NOMO-1 treated with DMSO at 0.1 percent for 48 hours (cell line): ENCODE results near the gene SH2D3C.

Experiments used
- DNase-seq: peaks from one replicate; lab custom pipeline; 2025; ENCODE audit not compliant: unreplicated experiment; lab: John Stamatoyannopoulos, UW

The SH2D3C gene

GRCh38 chr9:127700594-127701255 is 77.7 kb downstream of the SH2D3C start:
- DNase-seq = no peak

DNA sequence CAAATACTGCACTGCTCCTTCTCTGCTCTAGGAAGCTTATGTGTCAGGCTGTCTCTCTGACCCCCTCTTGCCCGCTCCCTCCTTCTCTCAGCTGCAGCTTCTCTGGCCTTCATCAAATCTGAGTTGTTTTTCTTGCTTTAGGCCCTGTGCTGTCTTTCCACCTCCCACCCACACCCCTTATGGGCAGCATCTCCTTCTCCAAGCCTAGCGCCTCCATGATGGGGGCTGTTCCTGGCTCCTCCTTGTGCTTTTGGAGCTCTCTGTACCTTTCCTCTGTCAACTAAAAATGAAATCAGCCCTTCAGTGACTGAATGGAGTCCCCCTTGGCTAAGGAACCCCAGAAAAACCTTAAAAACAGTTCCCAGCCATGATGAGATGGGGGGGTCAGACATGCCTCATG is 78.3 kb downstream of the SH2D3C start:
- DNase-seq = no peak

- peak; percentile 84 for DNase-seq
These were observed 79.3 kb downstream of the SH2D3C start for GRCh38 chr9:127698985-127699670.

- no peak for DNase-seq
These were observed 80.1 kb downstream of the SH2D3C start for GRCh38 chr9:127698386-127698785.

DNA sequence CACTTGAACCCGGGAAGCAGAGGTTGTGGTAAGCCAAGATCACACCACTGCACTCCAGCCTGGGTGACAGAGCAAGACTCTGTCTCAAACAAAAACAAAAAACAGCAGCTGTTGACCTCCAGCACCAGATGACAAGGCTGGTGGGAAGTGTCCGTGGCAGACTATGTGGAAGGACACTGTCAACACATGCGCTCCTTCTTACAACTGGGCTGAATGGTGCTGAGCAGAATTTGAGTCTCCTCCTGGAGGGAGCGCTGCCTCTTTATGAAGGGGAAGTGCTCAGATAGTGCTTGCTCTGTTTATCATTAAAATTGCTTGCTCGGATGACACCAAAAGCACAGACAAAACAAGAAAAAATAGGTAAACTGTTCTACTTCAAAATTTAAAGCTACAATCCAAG is 80.9 kb downstream of the SH2D3C start:
- DNase-seq = no peak

DNA sequence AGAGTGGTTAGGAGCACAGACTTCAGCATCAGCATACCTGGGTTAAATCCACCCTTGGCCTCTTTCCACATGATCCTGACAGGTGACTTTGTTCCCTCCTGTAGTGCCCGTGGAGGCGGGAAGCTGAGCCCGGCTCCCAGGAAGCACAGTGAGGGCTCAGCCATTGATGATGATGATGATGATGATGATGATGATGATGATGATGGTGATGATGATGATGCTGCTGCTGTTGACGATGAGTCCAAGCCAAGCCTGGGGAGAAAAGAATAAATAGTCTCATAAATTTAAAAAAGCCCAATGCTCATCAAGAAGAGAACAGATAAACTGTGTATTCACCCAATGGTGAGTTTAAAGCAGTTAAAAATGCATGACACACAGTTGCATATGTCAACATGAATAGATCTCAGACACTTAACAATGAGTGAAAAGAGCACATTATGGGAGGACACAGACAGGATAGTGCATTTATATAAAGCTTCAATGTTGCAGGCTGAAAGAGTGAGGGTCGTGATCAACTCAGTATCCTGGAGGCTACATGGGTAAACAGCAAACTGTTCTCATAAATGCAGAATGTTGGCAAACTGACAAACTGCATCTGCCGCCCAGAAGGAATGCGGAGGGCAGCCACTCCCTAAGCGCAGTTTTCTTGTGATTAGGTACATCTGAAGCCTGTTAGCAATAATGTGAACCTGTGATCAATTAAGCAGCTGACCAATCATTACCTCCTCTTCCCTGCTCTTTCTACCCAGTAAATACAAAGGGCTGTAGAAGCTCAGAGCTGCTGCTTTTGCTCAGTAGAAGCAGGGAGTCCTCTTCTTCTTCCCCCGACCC is 83.4 kb downstream of the SH2D3C start:
- no peak for DNase-seq

DNA sequence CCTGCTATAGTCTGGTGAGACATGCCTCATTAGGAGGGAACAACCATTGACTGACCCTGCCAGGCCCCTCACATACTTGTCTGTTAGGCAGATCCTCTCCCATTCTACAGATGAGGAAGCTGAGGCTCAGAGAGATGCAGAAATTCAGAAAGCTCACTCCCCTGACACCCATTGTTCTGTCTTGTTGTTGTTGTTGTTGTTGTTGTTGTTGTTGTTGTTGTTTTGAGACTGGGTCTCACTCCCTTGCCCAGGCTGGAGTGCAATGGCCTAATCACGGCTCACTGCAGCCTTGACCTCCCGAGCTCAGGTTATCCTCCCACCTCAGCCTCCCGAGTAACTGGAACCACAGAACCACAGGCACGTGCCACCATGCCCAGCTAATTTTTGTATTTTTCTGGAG is 84.8 kb downstream of the SH2D3C start:
- DNase-seq = no peak

DNA sequence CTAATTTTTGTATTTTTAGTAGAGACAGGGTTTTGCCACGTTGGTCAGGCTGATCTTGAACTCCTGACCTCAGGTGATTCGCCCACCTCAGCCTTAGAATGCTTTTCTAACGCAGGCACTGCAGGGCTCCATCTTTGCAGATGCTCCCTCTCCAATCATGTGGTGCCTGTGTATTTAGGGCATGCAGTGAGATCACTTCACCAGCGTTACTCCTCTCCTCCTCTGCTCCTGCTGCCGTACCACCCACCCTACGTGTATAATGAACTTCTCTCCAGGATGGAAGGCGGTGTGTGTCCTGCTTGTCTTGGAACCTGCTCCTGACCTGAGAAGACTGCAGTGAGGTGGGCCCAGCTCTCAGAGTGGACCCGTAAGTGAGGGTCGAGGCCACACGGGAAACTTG is 85.3 kb downstream of the SH2D3C start:
- DNase-seq = no peak

DNA sequence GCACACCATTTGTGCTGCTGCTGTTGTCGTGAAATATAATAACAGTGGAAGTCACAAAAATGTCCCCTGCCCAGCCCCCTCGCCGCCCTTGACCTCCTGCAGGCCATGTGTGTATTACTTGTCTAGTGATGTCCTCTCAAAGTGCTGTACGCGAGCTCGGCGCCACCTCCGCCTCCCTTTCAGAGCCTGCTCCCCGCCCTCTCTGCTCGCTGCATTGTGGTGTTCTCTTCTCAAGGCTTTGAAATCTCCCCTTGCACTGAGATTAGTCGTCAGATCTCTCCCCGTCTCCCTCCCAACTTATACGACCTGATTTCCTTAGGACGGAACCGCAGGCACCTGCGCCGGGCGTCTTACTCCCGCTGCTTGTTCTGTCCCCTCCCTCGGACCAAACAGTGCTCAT is 86.4 kb downstream of the SH2D3C start:
- no peak for DNase-seq

GRCh38 chr9:127690735-127691134 is 87.7 kb downstream of the SH2D3C start:
- no peak for DNase-seq

DNA sequence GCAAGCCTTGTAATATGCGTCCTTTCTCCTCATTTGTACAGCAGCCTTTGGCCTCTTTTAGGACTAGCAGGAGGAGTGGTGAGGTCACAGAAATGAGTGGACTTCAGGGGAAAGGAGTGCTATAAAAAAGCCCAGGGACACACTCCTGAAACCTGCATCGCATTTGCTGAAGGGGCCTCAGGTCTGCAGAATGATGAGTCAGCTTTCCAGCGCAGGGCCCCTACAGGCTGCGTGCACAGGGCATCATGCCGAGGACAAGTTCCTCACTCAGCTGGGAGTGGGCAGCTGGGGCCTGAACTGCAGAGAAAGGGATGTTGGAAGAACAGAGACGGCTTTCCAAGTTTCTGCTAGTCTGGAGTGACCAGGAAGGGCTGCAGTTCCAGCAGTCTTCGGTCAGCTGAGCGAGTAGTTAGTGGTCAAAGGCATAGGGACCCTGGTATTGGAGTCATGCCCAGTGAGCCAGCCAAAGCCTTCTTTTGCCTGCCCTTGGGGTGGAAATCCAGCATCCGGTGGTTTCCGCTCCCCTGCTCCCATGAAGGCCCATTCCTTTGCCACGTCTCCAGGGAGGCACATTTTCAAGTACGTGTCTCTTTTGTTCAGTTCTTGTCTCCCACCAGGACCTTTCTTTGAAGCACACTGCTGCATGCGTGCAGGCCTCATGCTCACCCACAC is 89.0 kb downstream of the SH2D3C start:
- DNase-seq = no peak
